ENCODE data around the gene CYTH1.
A peak's percentile ranks its signal among the peaks of the same experiment; 100 is the strongest.

The CYTH1 gene

GRCh38 chr17:78803186-78803845 is 21.2 kb upstream of the CYTH1 start:
- DNase-seq, result no peak

DNA sequence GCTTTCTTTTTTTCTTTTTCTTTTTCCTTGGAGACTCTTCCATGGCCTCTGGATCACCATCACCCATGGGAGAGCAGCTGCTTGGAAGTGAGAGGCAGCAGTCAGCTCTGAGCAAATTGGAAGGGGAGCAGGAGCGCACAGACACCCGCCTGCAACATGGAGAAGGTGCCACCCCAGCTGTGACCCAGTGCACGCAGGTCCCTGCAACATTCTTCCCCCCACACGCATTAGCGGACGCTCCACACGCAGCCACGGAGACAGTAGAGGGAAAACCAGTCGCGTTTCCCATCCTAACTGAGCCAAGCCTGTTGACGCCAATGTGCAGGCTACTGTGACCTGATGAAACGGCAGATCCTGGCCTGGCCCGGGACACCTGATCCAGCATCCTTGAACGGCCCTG is 20.4 kb upstream of the CYTH1 start:
- DNase-seq, result no peak

DNA sequence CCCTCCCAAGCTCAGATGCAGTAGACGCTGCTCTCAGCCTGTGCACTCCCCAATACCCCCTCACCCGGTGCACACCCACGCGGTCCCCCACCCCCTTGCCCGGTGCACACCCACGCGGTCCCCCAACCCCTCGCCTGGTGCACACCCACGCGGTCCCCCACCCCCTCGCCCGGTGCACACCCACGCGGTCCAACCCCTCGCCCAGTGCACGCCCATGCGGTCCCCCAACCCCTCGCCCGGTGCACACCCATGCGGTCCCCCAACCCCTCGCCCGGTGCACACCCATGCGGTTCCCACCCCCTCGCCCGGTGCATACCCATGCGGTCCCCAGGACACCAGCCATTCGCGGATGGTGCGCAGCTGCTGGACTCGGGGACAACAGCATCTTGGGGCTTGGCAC is 19.9 kb upstream of the CYTH1 start:
- DNase-seq, result no peak

DNA sequence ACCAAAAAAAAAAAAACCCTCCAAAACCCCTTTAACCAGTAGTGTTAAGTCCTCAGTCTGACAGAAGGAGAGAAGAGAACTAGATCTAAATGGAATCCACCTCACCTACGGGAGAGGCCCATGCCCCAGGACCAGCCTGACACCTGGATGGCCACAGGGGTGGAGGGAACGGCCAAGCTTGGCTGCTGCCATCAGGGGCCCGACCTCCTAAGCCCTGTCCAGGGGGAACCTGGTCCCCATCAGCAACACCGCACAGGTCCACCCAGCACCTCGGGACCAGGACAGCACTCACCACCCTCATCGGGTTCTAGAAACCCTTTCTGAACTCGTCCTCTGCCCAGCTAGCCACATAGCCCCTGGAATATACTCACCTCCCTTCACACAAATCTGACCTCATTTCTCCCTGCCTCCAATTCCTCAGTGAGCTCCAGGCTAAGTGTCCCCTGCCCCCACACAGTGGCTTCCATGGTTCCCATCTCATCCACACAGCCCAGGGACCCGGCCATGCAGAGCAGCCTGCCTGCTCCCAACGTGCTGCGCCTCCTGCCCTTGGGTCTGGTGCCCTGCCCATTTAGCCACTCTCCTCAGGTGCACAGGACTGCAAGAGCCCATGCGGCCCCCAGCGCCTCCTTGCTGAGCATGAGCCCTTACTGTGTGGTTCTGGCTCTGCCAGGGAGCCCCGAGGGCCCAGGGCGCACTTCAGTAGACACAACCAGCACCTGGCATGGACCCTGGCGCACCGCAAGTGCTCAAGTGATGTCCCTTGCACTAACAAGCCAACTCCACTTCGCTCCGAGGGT is 18.3 kb upstream of the CYTH1 start:
- DNase-seq, result no peak

DNA sequence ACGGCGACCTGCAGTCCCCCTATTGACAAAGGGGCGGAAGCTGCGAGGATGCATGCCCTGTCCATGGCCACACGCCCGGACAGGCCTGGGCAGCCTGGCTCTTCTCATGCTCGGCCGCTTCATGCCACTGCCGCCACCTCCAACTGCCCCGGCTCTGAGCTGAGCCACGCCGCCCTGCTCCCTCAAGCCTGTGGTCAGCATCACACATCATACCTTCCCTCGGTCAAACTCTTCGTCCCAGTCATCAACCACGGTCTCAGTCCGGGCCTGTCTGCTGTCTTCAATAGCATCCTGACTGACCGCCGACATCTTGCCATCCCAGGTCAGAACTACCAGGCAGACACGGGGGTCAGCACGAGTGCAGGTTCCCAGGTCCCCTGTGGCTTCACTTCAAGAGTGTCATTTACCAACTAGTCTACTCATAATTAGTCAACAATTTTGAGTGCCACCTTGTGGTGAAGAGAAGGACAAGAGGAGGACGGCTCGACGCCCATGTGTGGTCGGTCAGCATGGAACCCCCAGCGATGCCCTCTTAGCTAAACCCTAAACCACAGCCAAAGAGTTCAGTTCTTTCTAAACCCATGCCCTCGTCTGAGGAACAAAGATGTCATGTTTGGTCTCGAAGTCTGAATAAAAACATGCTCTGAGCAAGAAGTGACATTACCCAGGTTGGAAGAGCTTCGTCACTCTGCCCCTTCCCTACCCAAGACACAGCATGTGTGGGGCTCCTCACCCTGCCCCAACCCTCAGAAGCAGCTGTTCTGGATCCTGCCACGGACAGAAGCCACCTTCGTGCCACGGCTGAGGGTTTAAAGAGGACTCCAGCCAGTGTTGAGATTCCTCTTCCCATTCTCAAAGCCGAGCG is 16.9 kb upstream of the CYTH1 start:
- no peak for DNase-seq

DNA sequence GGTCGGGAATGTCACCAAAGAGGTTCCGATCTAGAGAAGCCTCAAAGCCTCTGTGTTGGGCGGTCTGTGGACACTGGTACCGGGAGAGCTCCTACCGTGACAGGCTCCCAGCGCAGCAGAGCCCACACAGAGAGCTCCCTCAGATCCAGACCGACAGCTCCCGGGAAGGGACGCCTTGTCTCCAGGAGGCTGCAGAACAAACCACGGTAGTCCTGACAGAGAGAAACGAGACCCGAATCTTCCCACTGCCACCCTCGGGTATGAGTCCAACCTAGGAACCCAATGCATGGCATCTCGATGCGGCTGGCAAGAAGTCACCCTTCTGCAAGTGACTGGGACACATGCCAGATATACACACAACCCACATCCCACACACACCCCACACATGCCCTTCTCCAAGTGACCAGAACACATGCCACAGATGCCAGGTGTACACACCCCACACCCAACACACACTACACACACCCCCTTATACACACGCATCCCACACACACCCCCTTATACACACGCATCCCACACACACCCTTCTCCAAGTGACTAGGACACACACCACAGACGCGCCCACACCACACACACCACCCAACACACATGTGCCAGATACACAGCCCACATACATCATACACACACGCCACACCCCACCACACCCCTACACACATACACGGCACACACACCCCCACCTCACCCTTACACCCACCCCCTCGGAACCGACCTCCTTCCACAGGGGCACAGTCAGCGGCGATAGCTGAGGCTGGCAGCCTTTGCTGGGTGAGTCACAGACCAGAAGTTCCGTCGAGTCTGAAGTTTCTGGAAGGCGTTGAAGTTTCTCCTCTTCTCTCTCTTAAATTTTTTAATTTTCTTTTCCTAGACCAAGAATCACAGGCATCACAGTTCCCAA is 15.9 kb upstream of the CYTH1 start:
- DNase-seq, result no peak

GRCh38 chr17:78797213-78797612 is 15.1 kb upstream of the CYTH1 start:
- no peak for DNase-seq

GRCh38 chr17:78796517-78796900 is 14.4 kb upstream of the CYTH1 start:
- no peak for DNase-seq

DNA sequence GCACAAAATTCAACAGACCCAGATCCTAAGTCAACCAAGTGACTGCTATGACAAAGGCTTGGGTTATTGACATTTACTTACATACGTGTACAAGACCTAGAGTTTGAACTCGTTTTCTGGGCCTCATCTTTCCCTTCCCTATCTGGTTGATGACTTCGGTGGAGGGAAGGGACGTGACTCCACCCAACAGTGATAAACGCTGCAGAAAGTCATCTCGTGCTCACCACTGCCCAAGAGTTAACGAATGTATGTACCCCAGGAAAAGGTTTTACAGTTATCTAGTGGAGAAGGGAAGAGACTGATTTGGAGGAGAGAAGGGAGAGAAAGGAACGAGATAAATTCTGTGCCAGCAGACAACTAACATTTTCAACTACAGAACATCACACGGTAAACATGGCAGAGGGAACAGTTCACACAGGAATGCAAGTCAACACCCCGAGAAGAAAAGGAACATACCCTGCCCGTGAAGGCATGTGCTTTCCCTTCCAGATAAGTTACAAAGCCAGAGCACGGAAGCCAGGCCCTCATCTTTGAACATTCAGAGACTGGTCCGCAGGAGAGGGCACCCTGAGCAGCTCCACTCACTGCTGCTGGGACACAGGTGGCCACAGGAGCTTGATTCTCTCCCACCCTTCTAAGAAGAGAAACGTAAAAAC is 13.9 kb upstream of the CYTH1 start:
- DNase-seq, result no peak

DNA sequence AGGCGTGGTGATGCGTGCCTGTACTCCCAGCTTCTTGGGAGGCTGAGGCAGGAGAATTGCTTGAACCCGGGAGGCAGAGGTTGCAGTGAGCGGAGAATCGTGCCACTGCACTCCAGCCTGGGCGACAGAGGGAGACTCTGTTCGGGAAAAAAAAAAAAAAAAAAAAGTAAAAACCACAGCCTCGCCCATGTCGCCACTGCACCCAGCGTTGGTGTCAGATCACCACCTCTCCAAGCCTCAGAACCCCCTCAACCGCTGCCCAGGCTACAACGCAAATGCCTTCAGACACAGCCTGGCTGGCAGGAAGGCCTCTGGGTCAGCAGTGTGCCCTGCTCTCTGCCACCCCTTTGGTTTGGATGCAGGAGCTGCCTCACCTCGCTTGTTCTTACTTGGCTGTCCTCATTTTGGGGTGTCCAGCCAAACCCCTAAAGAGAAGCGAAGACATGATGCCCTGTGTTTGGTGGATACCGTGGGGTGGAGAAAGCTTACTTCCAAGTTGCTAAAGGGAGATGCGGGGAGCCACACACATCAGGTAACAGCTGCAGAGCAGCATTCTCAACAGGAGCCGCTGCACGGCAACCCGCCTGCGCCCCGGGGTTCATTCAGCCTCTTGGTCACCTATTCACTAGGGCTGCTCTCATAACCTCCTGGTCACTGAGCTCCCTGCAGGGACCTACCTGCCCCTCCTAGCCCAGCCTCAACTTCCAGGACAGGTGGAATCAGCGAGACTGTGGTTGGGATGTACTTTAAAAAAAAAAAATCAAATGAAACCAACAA is 13.0 kb upstream of the CYTH1 start:
- DNase-seq, result no peak

DNA sequence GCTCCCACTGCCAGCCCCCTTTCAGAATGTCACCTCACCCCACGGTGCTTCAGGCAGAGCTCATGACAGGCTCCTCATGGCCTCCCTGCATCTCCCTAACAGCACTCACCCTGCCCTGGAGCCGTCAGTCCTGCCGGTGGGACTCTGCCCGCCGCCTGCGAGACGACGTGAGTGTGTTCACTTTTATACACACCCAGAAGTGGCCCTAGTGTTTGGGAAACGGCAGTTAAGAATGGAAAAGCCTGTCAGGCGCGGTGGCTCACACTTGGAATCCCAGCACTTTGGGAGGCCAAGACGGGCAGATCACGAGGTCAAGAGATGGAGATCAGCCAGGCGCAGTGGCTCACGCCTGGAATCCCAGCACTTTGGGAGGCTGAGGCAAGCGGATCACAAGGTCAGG is 12.3 kb upstream of the CYTH1 start:
- no peak for DNase-seq

GRCh38 chr17:78793968-78794367 is 11.9 kb upstream of the CYTH1 start:
- no peak for DNase-seq

DNA sequence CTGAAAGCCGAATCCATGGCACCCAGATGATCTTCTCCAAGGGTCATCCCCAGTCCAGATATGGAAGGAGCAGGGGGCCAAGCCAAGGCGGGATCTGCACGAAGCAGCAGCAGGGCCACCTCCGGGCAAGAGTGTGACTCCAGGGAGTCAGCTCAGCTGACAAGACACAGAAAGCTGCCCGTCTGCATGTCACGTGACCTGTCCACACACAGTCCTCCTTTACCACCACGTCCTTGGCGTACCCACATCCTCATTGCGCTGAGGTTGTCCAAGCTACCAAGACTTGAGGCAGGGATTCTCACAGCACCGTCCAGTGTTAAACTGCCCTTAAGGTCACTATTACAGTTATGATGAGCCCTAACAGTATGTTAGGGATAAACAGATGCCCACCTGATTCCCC is 11.3 kb upstream of the CYTH1 start:
- DNase-seq, result no peak

DNA sequence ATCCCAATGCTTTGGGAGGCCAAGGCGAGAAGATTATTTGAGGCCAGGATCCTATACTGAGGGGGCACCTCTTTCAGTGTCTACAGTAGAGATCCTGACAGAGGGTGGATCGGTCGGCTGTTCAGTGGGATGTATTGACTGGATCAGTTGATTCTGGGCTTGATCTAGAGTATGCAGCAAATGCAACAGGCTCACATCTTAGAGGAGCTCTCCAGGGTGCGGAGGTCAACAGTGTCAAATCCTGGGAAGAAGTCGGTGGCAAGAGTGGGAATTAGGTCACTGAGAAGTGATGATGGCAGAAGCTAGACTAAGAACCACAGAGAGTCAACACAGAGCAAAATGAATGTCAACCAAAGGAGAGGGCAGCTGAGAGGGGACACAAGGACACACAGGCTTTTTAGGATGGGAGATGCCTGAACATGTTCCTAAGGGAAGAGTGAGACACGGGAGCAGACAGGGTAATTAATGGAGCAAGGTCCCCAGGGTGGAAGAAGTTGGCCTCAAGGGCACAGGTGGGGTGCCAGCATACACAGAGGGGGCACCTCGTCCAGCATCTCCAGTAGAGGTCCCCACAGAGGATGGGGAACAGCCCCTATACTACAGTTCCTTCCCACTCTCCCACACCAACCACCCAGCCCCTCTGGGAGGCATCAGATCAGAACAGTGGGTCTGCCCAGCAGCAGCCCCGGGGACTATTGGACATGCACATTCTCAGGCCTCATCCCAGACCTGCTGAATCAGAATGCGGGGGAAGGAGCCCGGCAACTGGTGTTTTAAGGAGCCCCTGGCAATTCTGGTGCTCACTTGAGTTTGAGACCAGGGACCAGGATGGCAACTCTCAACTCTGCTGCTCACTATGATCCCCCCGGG is 10.0 kb upstream of the CYTH1 start:
- no peak for DNase-seq

DNA sequence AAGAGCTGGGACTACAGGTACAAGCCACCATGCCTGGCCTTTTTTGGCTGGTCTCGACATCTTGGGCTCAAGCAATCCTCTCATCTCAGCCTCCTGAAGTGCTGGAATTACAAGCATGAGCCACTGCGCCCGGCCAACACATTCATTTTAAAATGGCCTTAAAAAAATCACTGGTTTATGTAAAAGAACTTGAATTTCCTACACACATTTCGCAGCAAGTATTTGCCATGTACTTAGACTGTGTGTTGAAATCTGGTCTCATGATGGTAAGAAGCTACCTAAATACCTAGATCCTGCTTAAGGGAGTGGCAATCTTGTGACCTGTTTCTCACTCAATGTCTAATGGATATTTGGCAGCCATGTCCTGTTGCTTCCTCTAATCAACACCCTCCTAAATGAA is 8.5 kb upstream of the CYTH1 start:
- no peak for DNase-seq

GRCh38 chr17:78789663-78790181 is 7.6 kb upstream of the CYTH1 start:
- DNase-seq, result peak; percentile 80

- DNase-seq, result no peak
Measured at GRCh38 chr17:78789149-78789662, 7.1 kb upstream of the CYTH1 start.

- DNase-seq, result no peak
Measured at GRCh38 chr17:78788451-78788850, 6.4 kb upstream of the CYTH1 start.

GRCh38 chr17:78787444-78787843 is 5.4 kb upstream of the CYTH1 start:
- DNase-seq, result no peak

- no peak for DNase-seq
Measured at GRCh38 chr17:78785663-78786057, 3.6 kb upstream of the CYTH1 start.

Data from NCI-H774 (cell line).